GM19468 (cell line): Measurements from ENCODE around the gene RAMACL.

ENCODE experiments used
- ATAC-seq: cut with Tn5 transposase; IDR thresholded peaks from one replicate; pipeline ENCODE4 v1.9.1; 2021; ENCODE audit warnings: mild to moderate bottlenecking, moderate library complexity, moderate number of reproducible peaks; ENCODE audit not compliant: unreplicated experiment; ENCODE audit errors: extremely low read depth

RAMACL gene

DNA sequence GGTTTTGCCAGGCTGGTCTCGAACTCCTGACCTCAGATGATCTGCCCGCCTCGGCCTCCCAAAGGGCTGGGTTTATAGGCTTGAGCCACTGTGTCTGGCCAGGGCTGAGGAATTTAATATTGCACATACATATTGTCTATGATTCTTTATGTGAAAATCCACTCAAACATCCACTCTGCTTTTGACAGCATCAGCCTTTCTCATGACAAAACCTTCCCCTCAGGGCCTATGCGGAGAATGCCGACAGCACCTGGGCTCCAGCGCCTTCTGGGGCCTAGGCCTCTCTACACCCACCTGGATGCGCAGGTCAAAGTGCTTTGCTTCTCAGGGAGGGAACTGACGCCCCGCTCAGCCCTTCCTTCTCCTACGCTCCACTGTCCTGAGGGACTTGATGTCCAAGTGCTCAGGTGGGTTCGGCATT, 5.4 kb downstream of the RAMACL start:
- ATAC-seq: no peak

DNA sequence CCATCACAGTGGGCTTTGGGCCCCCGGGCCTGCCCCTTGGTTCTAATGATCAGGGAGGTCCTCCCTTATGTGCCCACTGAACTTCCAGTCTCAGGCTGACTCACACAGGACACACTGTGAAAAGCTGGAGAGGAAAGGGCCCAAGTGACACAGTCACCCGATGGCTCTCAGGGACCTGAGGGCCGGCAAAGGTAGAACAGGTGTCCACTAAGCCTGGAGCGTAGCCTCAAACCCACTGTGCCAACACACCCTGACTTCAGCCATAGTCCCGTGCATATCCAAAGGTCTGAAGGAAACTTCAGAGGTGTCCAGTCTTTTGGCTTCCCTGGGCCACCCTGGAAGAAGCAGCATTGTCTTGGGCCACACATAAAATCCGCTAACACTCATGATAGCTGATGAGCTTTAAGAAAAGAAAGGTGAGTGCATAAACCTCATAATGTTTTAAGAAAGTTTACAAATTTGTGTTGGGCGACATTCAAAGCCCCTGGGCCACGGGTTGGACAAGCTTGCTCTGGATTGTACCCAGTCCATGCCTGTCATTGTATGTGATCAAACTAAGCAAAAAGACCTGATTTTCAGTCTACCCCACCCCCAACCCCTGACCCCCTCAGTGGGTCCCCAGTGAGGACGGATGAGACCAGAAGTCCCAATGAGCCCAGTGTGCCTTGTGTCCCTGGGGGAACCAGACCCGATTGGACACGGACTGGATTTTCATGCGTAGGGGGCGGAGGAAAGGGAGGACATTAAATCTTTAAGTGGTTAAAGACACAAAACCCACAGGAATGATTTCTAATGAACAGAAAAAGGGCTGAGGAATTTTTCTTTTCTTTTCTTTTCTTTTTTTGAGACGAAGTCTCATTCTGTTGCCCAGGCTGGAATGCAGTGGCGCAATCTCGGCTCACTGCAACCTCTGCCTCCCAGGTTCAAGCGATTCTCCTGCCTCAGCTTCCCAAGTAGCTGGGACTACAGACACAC, 6.1 kb downstream of the RAMACL start:
- no peak for ATAC-seq

DNA sequence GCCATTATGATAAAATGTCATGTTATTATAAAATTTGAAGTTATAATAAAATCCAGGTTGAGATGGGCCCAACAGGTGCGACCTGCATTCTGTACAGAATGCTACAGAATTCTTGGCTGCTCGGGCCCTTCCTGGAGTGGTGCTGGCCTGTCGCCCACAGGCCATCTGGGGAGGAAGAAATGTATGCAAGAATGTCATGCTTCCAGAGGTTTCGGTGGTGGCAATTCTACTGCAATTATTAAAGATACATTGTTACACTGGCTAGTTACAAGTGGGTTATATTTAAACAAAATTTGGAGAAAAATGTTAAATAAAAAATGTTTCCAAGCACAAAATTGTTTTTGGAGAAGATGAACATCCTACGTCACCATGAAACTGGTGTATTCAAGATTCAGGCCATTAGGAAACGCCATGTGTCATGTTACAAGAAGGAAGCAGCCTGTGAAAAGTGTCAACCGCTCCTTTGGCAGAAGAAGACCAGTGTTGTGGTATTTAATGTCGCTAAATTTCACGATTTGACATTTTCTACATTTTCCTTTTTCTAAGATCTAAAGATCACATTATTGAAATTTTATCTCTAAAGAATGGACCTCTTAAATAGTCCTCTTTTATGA, 7.1 kb downstream of the RAMACL start:
- no peak for ATAC-seq

DNA sequence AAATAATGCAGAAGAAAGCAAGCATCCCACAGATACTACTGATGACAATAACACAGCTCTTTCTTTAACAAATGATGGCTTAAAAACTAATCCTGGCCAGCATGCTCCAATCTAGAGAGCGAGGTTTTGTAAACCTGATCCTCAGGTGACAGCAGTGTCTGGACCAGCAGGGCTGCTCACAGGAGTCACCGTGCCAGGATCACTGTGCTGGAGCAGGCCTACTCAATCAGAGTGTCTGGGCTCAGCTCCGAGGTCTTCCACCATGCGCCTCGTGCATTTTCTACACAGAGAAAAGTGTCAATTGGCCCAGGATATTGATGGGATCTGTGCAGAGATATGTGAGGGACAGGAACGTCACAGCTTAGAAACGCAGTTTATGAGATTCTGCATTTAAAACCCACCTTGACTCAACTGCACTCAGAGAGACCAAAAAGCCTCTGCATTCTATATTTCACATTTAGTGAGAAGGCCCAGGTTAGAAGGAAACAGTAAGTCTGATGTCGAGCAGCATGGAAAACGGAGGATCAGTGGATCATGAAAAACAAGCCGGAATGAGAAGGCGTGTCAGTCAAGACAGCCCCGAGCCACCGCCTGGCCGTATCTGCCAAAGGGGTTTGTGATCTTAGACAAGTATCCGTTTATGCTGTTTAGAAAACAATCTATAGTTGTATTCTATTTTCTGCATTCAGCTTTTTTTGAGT, 7.8 kb downstream of the RAMACL start:
- no peak for ATAC-seq

DNA sequence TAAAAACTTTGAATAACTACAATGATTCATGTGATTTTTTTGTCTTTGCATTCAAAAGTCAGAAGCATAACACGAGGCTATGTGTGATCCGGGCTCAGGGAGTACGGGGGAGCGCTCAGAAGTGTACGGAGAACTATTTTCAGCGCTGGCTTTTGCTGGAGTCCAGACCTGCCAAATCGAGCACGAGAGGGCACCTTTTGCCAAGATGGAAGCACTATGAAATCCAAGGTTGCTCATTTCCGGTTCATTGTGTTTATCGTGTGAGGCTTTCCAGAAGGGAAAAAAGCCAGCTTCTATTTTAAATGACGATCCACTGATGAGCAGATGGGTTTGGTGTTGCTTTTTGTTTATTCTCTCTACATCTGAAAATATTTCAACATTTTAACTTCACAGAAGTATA, 11.3 kb downstream of the RAMACL start:
- ATAC-seq: no peak

DNA sequence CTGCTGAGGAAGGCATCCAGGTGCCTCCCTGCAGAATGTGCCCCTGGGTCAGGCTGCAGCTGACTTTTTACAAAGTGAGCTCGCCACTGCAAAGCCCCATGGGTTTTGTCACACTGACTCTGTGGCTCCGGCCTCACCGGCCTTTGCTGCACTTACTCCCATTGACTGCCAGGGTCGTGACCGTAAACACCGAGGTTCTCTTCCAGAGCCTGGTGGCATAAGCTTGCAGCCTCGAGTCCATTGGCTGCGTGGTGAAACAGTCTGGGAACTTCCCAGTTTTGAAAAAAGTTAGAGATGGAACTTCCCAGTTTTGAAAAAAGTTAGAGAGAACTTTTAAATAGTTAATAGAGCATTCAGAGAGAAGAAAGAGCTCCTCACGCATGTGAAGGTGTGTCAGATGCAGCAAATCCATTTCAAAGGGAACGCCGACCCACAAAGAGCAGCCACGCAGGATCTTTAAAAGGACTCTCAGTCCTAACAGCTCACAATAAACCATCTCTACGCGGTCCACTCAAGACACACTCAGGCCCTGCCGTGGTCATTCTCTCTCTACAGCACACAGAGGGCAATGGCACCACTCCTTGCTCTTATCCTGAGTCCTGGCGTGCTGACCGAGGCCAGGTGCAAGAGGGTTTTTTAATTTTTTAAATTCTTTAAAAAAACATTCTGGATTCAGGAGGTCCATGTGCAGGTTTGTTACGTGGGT, 12.8 kb downstream of the RAMACL start:
- ATAC-seq: no peak

DNA sequence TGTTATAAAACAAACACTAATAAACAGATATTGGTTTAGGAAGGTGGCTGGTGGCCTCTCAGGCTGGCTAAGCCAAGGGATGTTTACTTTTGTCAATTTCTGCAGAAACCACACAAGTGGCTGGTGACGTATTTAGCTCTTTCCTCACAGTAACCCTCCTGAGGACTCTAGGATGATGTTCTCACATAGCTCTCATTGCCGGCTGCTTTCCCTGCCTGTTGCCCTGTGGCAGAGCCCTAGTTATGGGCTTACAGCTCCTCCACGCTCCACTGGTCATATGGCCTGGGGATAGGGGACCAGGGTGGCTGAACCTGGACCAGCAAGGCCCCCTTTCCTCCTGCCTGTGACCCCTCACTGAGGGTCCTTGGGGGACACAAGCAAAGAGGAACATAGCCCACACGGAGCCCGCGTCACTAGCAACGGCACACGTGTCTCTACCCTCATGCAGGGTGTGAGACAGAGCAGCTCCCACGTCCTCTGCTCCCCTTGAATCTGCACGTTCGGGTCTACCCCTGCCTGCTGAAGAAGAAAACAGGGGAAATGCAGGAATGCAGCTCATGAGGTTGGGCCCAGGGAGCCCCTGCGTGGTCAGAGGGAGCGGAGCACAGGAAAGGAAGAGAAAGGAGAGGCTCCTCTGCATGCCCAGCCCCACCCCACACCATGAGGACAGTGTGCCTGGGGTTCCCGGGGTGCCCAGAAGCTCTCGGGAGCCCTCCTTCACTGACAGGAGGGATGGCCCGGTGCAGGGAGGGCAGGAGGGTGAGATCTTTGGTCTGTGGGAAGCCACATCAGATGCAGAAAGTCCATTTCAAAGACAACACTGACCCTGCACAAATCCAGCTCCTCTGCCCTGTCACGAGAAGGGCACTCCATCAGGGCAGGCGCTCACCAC, 13.9 kb downstream of the RAMACL start:
- no peak for ATAC-seq

DNA sequence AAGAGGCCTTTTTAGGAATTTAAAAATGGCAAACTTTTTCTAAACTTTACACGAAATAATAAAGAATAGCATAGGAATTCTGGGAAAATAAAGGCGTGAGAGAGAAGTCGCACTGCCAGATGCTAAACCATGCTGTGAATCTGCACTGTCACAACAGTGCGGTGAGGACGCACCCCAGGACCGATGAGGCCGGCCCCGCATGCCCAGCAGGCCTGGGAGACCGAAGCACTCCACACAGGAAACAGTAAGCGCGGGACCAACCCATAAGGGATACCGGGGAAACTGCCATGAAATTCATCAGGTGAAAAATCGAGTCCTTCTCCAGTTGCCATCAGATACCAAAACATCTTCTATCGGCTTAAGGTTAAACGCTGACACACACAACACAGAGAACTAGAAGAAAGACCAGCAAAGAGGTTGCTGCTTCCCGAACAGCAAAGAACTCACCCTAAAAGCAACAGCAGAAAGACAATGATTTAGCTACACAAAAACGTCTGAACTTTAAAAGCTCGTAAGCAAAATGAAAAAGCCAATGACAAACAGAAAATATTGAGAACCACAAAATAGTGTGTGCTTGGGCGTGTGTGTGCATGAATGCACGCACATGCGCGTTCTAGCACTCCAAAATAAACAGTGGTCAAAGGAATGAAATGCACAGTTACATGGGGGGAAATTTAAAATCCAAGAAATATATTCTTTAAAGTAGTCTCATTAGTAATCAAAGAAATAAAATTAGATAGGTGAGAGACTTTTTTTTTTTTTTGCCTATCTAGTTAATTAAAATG, 15.4 kb downstream of the RAMACL start:
- no peak for ATAC-seq

DNA sequence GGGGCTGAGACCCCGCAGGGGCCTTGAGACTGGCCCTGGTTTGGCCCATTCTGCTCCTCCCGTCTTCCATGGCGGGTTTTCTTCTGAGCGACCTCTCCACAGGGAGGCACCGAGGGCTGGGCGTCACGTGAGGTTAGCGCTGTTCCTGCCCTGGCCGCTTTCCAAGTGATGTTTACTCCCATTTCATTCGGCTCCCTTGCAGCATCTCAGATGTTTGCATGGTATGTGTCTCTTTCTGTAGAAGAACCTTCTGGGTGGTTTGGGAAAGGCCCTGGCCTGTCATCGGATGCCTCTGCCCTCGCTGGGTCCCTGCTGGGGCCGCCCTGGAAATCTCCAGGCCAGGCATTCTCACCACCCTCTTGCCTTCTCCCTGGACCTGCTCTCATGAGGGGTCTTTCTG, 17.3 kb downstream of the RAMACL start:
- ATAC-seq: no peak

DNA sequence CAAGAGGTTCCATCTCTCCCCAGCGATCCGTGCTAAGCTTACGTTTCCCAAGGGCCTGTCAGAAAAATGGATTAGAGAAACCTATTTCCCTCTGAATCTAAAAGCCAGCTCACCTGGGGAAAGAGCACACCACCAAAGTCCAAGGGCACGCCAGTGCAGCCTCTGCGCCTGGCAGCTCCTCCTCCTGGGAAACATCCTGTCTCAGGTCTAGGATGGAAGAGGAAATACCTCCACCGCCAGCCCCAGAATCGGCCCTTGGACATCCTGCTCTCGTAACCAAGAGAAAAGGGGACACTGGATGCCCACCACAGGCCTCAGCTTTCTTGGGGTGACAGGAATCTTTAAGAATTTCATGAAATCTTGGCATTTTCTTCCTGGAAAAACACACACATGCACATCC, 18.7 kb downstream of the RAMACL start:
- no peak for ATAC-seq

DNA sequence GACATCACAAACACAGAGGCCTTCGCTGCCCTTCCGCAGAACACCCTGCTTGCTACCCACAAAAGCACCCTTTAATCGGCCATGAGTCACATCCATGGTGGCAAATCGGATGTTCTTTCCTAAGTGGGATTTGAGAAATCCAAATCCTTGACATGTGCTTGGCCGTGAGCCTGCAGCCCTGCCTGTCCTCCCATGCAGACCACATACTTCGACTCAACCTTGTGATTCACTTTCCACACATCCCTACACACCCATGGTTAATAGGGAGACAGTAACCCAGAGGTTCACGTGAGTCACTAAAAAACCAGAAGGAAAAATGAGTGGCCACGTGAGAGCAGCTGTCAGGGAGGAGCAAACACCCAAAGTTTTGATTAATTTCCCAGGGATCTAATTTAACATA, 19.4 kb downstream of the RAMACL start:
- ATAC-seq: no peak

DNA sequence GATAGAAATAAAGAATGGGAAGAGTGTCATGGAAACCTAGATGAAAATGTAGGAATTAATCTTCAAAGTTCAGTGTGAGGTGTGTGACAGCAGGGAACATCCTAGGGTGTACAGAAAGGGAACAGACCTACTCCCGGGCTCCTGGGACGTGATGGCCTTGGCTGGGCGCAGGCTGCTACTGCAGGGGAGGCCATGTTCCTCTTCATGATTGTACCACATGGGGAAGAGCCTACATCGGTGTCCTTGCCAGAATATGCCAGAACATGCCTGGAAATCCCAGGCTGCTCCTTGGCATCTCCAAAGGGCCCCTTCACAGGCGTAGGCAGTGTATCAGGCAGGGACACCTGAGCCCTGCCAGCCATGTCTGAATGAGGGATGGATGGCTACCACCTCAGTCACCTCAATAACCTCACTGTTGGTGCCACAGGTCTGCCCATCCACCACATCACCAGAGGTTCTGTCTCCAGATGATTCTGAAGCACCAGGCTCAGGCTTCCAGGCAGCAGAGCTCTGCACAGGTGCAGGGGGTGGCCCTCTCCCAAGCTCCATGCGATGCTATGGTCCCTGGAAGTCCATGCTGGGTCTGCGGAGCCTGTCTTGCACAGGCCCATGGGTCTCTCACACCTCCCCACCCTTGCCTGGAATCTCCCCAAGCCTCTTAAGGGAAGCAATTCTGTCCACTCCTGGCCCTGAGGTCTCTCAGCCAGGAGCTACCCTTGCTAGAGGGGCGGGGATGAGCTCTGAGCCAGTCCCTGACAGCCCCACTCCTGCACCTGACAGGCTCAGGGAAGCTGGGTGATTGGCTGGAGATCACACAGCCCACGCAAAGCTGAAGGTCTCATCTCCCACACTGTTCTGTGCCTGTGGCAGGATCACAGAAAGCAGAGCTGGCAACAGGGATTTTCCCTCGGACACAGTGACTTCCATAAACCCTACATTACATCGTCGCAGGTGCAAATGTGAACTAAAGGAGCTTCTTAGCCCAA, 20.2 kb downstream of the RAMACL start:
- no peak for ATAC-seq

DNA sequence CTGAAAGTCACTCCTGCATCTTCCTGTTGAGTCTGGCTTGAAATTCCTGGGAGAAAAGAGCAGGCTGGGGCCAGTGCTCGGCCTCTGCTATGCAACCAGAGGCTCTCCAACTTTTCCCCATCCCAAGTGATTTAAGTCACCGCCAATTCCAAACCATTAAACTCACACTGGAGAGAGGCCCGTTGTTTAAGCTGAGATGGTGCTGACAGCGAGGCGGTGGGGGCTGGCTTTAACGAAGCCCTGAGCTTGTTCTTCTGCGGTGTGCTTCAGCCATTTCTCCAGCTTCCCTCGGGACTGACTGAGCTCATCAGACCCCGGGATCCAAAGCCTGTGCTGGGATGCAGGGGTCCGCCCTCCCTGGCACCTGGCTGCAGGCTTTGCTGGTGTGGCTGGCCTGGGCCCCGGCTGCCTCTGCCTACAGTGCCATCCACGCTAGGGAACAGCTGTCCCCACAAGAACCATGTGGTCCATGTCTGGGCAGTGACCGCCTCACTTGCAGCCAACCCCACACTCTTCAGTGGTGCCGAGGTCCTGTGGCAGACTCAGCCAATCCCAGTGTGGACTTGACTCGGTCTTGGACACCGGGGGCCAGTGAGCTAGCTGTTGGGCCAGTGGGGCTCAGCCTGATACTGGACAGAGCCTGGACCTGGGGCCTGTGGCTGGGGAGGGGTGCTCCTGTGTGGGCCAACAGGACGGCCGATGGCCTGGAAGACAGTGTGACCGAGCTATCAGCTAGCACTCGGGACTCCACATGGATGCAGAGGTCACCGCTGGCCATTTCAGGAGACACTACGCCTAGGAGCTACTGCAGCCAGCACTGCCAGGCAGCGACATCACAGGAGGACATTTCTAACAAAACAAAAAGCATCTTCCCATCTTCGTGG, 21.2 kb downstream of the RAMACL start:
- no peak for ATAC-seq

DNA sequence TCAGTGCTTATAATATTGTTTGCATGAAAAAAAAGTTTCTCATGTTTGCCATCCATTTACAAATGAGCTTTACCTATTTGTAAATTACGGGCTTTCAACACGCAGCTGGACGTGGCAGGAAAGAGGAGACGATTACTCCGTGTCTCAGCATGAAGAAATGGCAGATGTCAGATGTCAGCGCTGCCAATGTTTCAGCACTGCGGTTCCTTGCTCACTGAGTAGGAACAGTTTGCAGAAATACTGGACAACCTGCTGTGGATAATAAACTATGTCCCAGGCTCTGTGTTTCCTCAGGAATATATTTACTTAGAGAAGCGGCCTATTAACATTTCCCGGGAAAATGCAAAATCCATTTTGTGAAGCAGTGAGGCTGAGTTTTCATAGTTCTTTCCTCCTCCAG, 22.7 kb downstream of the RAMACL start:
- no peak for ATAC-seq

DNA sequence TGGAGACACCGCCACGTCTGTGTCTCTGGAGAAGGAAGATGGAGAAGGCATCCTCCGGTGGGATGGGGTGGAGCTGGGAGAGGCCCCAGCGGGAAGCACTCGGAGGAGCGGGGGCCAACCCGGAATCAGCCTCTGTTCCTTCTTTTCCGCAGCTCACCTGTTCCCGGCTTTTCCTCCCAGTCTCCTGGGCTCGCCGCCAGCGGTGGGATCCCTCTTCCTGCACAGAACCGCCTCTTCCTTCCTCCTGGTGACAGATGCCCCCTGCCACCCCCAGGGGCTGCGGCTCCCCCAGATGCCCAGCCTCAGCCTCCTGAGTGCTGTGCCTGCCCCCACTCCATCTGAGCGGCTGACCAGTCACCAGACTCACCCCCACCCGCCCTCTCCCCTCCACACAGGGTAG, 23.3 kb downstream of the RAMACL start:
- ATAC-seq: no peak

DNA sequence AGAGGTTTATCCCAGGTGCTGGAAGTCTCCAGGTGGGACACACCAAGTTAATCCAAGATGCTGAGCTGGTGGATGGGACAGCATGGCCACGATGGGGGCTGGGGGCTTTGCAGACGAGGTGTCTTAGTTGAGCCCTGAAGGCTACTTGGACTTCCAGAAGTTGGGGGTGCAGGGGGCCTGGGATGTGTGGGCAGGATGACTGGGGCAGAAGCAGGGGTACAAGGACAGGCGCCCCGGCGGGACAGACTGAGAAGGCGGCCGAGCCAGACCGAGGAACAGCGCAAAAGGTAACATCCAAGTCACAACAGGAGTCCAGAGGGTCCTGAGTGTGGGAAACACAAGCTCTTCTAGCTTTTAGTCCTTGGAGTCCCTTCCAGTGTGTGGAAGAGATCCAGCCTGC, 23.8 kb downstream of the RAMACL start:
- ATAC-seq: no peak
